Epithelial cell of esophagus (primary cell): ENCODE data around the gene MYLK.
A peak's percentile ranks its signal among the peaks of the same experiment; 100 is the strongest.

ENCODE experiments used
- DNase-seq: peaks from one replicate; pipeline ENCODE4 v3.0.0; 2010; ENCODE audit warnings: low read depth
- H3K4me3 ChIP-seq: 2 replicates; pipeline ENCODE4 v1.5.1; 2011; ENCODE audit warnings: mild to moderate bottlenecking, low read length, control low read depth
- TF ChIP-seq, protein P1 (sequence below): IDR thresholded peaks from 2 replicates; pipeline ENCODE4 v1.5.1; 2011; ENCODE audit warnings: low read depth, mild to moderate bottlenecking, low read length, control low read depth, inconsistent platforms; ENCODE audit not compliant: insufficient read depth; ENCODE audit errors: missing control alignments

MYLK gene

DNA sequence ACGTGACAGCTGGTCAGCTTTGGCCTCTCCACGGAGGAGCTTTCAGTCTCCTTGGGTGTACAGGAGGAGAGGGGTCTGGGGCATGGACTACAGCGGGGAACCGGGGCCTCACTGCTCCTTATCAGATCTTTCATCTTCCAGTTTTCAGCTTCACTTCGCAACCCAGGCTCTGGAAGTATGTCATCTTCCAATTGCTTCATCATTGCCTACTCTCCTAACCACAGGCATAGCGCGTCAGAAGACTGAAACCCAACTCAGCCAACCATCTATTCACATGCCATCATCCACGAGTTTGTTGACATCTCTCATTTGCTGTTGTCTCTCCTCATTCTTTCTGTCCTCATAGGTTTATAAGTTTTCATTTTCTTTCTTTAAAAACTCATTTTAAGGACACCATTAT lies 119.5 kb downstream of the MYLK start:
- TF ChIP-seq, protein P1, sequence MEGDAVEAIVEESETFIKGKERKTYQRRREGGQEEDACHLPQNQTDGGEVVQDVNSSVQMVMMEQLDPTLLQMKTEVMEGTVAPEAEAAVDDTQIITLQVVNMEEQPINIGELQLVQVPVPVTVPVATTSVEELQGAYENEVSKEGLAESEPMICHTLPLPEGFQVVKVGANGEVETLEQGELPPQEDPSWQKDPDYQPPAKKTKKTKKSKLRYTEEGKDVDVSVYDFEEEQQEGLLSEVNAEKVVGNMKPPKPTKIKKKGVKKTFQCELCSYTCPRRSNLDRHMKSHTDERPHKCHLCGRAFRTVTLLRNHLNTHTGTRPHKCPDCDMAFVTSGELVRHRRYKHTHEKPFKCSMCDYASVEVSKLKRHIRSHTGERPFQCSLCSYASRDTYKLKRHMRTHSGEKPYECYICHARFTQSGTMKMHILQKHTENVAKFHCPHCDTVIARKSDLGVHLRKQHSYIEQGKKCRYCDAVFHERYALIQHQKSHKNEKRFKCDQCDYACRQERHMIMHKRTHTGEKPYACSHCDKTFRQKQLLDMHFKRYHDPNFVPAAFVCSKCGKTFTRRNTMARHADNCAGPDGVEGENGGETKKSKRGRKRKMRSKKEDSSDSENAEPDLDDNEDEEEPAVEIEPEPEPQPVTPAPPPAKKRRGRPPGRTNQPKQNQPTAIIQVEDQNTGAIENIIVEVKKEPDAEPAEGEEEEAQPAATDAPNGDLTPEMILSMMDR = no peak
- H3K4me3 ChIP-seq = no peak overlapping the region
- DNase-seq = no peak

DNA sequence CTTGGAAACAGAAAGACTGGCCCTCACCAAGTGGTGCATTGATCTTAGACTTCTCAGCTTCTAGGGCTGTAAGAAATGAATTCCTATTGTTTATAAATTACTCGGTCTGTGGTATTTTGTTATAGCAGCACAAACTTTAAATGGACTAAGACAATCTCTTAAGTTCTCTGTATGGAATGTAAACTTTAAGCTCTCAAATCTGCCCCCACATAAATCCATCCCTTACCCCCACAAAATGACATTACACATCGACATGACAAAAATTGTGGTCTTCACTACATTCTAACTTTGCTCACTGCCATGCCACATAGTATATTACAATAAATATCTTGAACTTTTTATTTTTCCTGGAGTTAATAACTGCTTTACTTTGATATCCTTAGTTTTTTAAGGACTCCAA lies 121.3 kb downstream of the MYLK start:
- H3K4me3 ChIP-seq = no peak overlapping the region
- TF ChIP-seq, protein P1 = no peak
- no peak for DNase-seq

DNA sequence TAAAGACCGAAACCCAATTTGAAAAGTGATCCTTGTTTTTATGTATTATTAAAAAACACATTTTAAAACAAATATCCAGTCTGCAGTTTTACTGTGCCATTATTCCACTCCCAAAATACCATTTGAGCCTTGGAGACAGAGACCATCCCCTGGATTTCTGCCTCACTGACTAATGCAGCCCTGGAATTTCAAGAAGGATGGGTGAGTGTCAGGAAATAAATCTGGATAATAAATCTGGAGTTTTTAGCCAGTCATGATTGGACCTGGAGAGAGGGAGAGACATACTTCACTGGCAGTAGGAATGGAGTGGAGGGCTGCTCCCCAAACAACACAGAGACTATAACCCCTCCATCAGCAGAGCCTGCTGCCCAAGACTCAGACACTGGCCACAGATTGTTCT lies 123.3 kb downstream of the MYLK start:
- no peak overlapping the region for H3K4me3 ChIP-seq

DNA sequence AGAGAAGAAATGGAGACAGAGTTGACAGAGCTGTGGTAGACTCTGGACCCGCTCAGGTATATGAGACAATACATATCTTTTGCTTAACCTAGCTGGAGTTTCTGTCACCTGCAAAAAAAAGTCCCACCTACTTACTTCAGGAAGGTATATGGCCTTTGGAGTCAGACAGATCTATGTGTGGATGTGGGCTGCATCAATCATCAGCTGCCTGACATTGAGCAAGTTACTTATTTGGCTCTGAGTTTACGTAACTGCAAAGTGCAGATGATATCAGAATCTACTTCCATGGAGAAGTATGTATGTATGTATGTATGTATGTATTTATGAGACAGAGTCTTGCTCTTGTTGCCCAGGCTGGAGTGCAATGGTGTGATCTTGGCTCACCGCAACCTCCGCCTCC lies 124.3 kb downstream of the MYLK start:
- H3K4me3 ChIP-seq = no peak overlapping the region
- TF ChIP-seq, protein P1 = no peak
- DNase-seq = no peak

More for the DNA sequence above, 123.3 kb downstream of the MYLK start:
- DNase-seq = no peak
- TF ChIP-seq, protein P1 = no peak

DNA sequence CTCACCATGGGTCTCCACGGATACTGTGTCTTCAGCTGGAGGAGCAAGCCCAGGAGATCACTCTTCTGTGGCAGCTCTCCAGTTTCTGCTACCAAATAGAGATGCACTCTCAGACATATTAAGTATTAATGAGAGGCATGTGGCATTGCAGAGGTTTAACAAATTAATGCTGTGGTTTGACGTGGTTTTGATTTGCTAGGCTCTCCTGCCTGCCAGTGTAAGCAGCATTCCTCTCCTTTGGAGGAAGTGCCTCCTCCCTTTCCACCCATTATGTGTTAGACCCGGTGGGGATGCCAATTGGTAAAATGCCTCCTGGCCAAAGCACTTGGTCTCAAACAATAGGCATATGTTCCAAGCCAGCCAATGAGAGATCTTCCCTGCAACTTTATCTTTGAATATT lies 124.8 kb downstream of the MYLK start:
- DNase-seq = no peak
- no peak overlapping the region for H3K4me3 ChIP-seq
- TF ChIP-seq, protein P1 = no peak

DNA sequence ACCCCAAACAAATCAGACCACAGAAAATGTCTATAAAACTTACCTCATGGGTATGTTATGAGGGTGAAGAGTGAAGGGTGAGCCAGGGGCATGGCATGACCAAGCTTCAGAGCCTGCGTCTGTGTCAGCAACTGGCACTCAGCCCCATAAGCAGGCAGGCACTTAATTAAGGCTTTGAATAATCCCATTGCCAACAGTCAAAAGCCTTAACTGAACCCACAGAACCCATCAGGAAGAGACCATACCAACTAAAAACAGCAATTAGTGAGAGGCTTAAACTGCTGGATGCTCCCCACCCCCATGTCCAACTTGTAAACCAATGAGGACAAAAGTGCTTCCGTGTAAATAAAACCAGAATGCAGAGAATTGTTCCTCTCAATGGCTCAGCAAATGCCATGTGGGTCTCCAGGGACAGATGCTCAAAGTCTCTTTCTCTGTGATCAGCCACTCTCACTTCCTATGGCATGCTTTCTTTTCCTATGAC lies 126.0 kb downstream of the MYLK start:
- TF ChIP-seq, protein P1 = no peak
- H3K4me3 ChIP-seq = no peak overlapping the region
- DNase-seq = peak; percentile 45

DNA sequence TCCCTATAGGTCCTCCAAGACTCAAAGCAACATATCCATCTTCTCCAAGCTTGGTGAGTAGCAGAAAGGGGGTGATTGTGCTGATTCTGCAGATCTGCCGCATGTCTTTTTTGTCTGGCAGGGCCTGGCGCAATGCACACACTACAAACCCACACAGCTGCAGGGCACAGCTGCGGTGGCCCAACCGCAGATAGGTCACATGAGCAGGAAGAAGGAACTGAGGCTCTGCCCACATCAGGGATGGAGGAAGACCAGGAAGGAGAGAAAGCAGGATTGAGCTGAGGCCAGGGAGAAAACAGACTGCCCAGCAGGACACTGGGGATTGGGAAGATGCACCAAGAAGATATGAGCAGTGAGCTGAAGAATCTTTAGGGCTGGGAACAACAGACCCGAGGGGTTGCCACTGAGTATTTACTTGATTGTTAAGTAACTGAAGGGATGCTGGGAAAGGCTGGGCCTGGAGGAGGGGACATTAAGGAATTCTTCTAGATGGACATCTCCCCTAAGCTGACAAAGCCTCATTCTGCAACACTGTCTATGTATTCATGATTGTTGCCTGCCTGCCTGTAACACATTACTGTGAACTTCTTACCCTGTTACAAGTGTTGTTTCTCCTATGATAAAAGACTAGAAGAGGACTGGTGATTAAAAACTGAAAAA lies 126.7 kb downstream of the MYLK start:
- TF ChIP-seq, protein P1 = no peak
- peak; percentile 55 for DNase-seq
- H3K4me3 ChIP-seq = no peak overlapping the region
